HUES48 (cell line): ENCODE results near the gene MPDU1.

Source experiments
- H3K27ac ChIP-seq: one replicate; pipeline ENCODE4 v1.7.0; 2013; ENCODE audit warnings: low read depth, low read length, inconsistent platforms
- H3K27me3 ChIP-seq: 2 replicates; pipeline ENCODE4 v1.6.1; 2013; ENCODE audit warnings: mild to moderate bottlenecking, low read length; ENCODE audit not compliant: control insufficient read depth, insufficient read depth
- H3K36me3 ChIP-seq: 2 replicates; pipeline ENCODE4 v1.6.1; 2013; ENCODE audit warnings: low read length; ENCODE audit not compliant: control insufficient read depth, insufficient read depth
- H3K4me1 ChIP-seq: 2 replicates; pipeline ENCODE4 v1.6.1; 2013; ENCODE audit warnings: mild to moderate bottlenecking, low read length; ENCODE audit not compliant: control insufficient read depth, insufficient read depth
- H3K4me3 ChIP-seq: 2 replicates; pipeline ENCODE4 v1.5.1; 2013; ENCODE audit warnings: mild to moderate bottlenecking, low read depth, low read length
- H3K9ac ChIP-seq: 2 replicates; pipeline ENCODE4 v1.6.1; 2013; ENCODE audit warnings: mild to moderate bottlenecking, low read depth, low read length, moderate library complexity
- H3K9me3 ChIP-seq: 2 replicates; pipeline ENCODE4 v1.6.1; 2013; ENCODE audit warnings: low read length; ENCODE audit not compliant: control insufficient read depth, insufficient read depth

Gene MPDU1

GRCh38 chr17:7561589-7562207, 22.0 kb upstream of the MPDU1 start, which contains the start of gene SENP3:
Gene SENP3 (plus strand): TSS chr17:7561919. CDS start chr17:7563077, 1,158 bp downstream.
- peak within 1 kb of the TSS; percentile 88 for H3K9ac ChIP-seq
- no peaks in the 10 kb centered on the region for H3K27me3 ChIP-seq
- H3K9me3 ChIP-seq = no peaks in the 10 kb centered on the region
- H3K27ac ChIP-seq = peak within 1 kb of the TSS; percentile 91
- peaks cover 42% of the 10 kb centered on the region for H3K4me1 ChIP-seq
- peak within 1 kb of the TSS; percentile 70 for H3K4me3 ChIP-seq
- H3K36me3 ChIP-seq = peaks cover 32% of the 10 kb centered on the region

DNA sequence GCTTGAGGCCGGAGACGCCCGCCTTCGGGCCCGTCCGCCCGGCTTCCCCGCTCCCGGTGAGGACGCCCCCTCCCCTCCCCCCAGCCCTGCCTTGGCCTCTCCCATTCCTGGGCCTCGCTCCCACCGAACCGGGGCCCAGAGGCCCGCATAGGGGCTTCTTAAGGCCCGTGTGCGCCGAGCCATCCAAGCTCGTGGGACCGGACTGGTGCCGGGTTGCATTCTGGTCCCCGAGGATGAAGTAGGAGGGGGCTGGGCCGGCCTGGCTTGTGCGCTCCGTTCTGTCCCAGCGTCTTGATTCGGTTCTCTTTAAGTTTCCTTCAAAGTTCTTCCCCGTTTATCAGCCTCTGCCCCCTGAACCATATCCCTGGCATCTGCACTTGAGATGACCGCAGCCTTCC, 21.4 kb upstream of the MPDU1 start:
- peak overlapping the region; percentile 91 for H3K27ac ChIP-seq
- no peaks in the 10 kb centered on the region for H3K27me3 ChIP-seq
- H3K9me3 ChIP-seq = no peaks in the 10 kb centered on the region
- peaks cover 37% of the 10 kb centered on the region for H3K4me1 ChIP-seq
- peaks cover 37% of the 10 kb centered on the region for H3K36me3 ChIP-seq
- H3K4me3 ChIP-seq = peak overlapping the region; percentile 70
- H3K9ac ChIP-seq = peak overlapping the region; percentile 71

DNA sequence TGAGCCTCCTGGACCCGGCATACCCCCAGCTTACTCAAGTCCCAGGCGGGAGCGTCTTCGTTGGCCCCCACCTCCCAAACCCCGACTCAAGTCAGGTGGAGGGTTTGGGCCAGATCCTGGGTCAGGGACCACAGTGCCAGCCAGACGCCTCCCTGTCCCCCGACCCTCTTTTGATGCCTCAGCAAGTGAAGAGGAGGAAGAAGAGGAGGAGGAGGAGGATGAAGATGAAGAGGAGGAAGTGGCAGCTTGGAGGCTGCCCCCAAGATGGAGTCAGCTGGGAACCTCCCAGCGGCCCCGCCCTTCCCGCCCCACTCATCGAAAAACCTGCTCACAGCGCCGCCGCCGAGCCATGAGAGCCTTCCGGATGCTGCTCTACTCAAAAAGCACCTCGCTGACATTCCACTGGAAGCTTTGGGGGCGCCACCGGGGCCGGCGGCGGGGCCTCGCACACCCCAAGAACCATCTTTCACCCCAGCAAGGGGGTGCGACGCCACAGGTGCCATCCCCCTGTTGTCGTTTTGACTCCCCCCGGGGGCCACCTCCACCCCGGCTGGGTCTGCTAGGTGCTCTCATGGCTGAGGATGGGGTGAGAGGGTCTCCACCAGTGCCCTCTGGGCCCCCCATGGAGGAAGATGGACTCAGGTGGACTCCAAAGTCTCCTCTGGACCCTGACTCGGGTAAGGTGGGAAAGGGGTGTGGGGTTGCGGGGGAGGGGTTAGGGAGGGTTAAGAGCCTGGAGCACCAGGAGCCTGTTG, 20.4 kb upstream of the MPDU1 start:
- H3K4me3 ChIP-seq = peak overlapping the region; percentile 70; the same call in 1 of the 2 replicates
- peaks cover 43% of the 10 kb centered on the region for H3K36me3 ChIP-seq
- no peak overlapping the region for H3K9ac ChIP-seq
- no peaks in the 10 kb centered on the region for H3K9me3 ChIP-seq
- no peak overlapping the region for H3K27ac ChIP-seq
- H3K4me1 ChIP-seq = peaks cover 26% of the 10 kb centered on the region
- no peaks in the 10 kb centered on the region for H3K27me3 ChIP-seq

- H3K4me3 ChIP-seq = no peak overlapping the region
- H3K4me1 ChIP-seq = peaks cover 3% of the 10 kb centered on the region
- H3K27me3 ChIP-seq = no peaks in the 10 kb centered on the region
- H3K9ac ChIP-seq = no peak overlapping the region
- H3K27ac ChIP-seq = no peak overlapping the region
- peaks cover 70% of the 10 kb centered on the region for H3K36me3 ChIP-seq
- no peaks in the 10 kb centered on the region for H3K9me3 ChIP-seq
Observed at GRCh38 chr17:7569571-7569970, 14.1 kb upstream of the MPDU1 start.

DNA sequence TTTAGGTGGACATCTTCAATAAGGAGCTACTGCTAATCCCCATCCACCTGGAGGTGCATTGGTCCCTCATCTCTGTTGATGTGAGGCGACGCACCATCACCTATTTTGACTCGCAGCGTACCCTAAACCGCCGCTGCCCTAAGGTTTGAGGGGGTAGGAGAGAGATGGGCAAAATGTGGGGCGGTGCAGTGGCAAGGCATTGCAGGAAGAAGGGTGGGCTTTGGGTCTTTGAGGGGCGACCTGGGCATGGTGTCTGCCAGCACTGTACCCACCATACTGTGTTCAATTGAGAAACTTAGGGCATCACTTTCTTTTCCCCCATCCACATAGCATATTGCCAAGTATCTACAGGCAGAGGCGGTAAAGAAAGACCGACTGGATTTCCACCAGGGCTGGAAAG, 13.3 kb upstream of the MPDU1 start:
- Histone ChIP-seq H3K27ac (no peak overlapping the region), H3K9ac (no peak overlapping the region), H3K4me1 (peaks cover 8% of the 10 kb centered on the region), H3K9me3 (no peaks in the 10 kb centered on the region), H3K36me3 (peaks cover 70% of the 10 kb centered on the region), H3K27me3 (no peaks in the 10 kb centered on the region), H3K4me3 (no peak overlapping the region)

- Histone ChIP-seq H3K27me3 (no peaks in the 10 kb centered on the region), H3K9ac (peak overlapping the region; percentile 50), H3K36me3 (peaks cover 71% of the 10 kb centered on the region), H3K9me3 (no peaks in the 10 kb centered on the region), H3K4me3 (peak overlapping the region; percentile 66), H3K27ac (peak overlapping the region; percentile 83), H3K4me1 (peaks cover 8% of the 10 kb centered on the region)
Observed at GRCh38 chr17:7572338-7572587, 11.4 kb upstream of the MPDU1 start.

GRCh38 chr17:7572588-7573323, 10.9 kb upstream of the MPDU1 start:
- Histone ChIP-seq H3K9me3 (no peaks in the 10 kb centered on the region), H3K4me3 (peak overlapping the region; percentile 76), H3K9ac (peak overlapping the region; percentile 99), H3K27me3 (no peaks in the 10 kb centered on the region), H3K36me3 (peaks cover 71% of the 10 kb centered on the region), H3K27ac (peak overlapping the region; percentile 98), H3K4me1 (peaks cover 8% of the 10 kb centered on the region)

GRCh38 chr17:7573324-7574080, 10.2 kb upstream of the MPDU1 start:
- no peaks in the 10 kb centered on the region for H3K27me3 ChIP-seq
- peaks cover 76% of the 10 kb centered on the region for H3K36me3 ChIP-seq
- H3K4me1 ChIP-seq = peaks cover 8% of the 10 kb centered on the region

DNA sequence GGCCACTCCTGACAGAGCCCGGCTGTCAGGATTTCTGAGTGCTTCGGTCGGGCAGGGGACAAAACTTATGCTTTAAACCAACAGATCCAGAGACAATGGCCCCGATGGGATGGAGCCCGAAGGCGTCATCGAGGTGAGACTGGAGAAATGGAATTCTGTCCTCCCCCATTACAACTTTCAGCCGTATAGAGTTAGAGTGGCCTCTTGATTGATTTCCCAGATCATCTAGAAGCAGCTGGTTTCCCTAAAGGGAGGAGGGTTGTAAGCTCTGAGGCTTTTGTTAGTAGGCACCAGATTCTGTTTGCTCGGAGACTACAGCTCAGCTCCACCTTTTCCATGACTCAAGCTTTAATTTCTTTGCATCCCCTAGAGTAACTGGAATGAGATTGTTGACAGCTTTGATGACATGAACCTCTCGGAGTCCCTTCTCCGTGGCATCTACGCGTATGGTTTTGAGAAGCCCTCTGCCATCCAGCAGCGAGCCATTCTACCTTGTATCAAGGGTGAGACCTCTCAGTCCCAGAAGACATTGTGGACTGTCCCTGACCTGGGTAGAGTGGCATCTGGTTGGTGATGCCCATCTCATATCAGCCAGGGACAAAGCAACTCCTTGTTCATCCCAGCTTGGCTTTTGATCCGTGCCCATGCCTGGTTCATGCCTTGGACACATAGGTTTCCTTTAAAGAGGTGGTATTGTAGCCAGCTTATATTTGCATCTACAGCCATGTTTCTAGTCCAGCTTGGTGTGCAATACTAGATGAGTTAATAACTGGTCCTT, 9.3 kb upstream of the MPDU1 start:
- Histone ChIP-seq H3K36me3 (peaks cover 76% of the 10 kb centered on the region), H3K9me3 (no peaks in the 10 kb centered on the region), H3K27ac (peak overlapping the region; percentile 98), H3K27me3 (no peaks in the 10 kb centered on the region), H3K9ac (peak overlapping the region; percentile 99), H3K4me3 (peak overlapping the region; percentile 76), H3K4me1 (peaks cover 8% of the 10 kb centered on the region)

More at GRCh38 chr17:7573324-7574080, 10.2 kb upstream of the MPDU1 start:
- Histone ChIP-seq H3K27ac (peak overlapping the region; percentile 98), H3K4me3 (peak overlapping the region; percentile 76), H3K9me3 (no peaks in the 10 kb centered on the region), H3K9ac (peak overlapping the region; percentile 99)

DNA sequence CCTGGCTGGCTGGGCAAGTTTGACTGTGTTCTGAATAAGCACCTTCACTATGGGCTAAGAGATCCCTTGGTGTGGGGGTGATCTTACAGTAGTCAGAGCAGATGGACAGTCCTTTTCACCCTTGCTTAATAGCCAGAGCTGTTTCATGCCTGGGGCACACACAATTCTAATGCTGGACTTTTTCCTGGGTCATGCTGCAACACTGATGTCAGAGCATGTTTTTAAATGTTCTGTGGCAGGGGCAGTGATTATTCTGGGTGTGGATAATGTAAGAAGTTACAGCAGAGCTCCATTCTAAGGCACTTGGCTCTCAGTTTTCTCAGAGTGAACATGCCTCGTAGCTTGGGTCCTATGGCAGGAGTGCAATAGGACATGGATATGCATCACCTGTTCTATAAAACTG, 8.2 kb upstream of the MPDU1 start:
- Histone ChIP-seq H3K9ac (no peak overlapping the region), H3K36me3 (peaks cover 65% of the 10 kb centered on the region), H3K4me3 (0 out of 2 replicates have a peak overlapping the region, but pooled peaks have one; percentile 76)

More for the DNA sequence above, 8.2 kb upstream of the MPDU1 start:
- Histone ChIP-seq H3K27me3 (no peaks in the 10 kb centered on the region), H3K4me1 (peaks cover 8% of the 10 kb centered on the region), H3K27ac (peak overlapping the region; percentile 98), H3K9me3 (no peaks in the 10 kb centered on the region)
